Left colon (tissue), 2 donors: ENCODE results near the gene HNRNPR. TPM values are rescaled to one million over a fixed set of nuclear protein-coding genes. Genes with fewer than 3 reads are reported as not detected.
"Not testable (repeated sequence)": the region's sequence is repeated elsewhere in the genome, so short reads cannot be mapped to it uniquely, and the experiment has no call there.

Source experiments
- ATAC-seq: fragments of 200-7000 bp; cut with Tn5 transposase; one replicate; pipeline ENCODE4 v1.9.1; 2020; ENCODE audit warnings: mild to moderate bottlenecking, moderate library complexity
- DNase-seq, 2 donors: peaks; one replicate each; pipeline ENCODE4 v3.0.0-alpha.2; 2020
- intact Hi-C, 2 donors: fragments of 100-400 bp; cut with DNase I in 1 of 2; cut with micrococcal nuclease in 1 of 2; formaldehyde crosslinking; loops; one replicate each; pipeline versions ENCODE4 v1.11.2 to v1.14.0; 2022; cut with DNase I, micrococcal nuclease
- total RNA-seq, 2 donors: library from RNA; stranded (reverse); fragmentation: NEBNext Ultra II Directional; extraction: Animal tissue kit (Norgen Biotek cat#: 25700); gene quantifications; one replicate each; pipeline ENCODE4 v1.2.1, GENCODE V29; 2021
- donor health status: DM: no; HTN: no; CAD: no.
- donor health status: DM: yes; HTN: yes; CAD: no.

The HNRNPR gene
- total RNA-seq, 2 donors from 2014 or later: 78.8 to 107 TPM

DNA sequence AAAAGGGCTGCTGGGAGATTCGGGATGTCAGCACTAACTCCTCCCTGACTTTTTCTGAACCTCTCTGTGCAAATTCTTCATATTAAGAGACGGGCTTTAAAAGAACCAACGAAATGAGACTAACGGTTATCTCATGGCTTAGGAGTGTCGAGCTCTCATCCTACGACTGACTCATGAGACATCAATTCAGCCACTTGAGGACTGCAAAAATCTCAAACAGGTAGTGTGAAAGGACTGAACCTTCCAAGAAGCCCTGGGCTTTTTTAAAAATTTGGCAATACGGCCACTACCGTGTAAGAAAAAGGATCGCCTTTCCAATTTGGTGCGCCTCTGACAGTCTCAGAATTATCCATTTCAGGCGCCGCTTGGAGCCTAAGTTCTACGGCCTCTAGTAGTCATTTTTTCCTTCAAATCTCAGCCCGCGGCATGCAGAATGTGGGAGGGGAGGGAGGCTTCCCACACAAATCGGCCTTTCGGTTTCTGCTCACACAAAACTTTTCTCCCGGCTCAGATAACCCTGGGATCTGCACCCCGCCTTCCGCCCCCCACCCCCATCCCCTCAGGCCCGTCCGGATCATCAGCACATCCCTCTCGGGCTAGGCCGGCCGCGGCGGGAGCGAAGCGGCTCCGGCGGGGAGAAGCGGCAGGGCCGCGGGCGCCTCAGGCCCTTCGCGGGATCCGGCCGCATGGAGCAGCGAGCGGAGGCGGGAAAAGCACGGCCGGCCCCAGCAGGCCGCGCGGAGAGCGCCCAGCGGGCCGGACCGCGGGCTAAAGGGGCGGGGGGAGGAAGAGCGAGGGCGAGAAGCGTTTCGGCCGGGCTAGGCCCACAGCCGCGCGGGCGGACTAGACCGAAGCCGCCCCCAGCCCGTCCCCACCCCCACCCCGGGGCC, 618 bp downstream of the HNRNPR start:
- DNase-seq: peak; percentile 28 to 55
- intact Hi-C loops: no loop called here
- ATAC-seq: peak; percentile 50

GRCh38 chr1:23341931-23342692, 2.0 kb downstream of the HNRNPR start:
- intact Hi-C loops: no loop called here
- DNase-seq (no peak), ATAC-seq (no peak)

DNA sequence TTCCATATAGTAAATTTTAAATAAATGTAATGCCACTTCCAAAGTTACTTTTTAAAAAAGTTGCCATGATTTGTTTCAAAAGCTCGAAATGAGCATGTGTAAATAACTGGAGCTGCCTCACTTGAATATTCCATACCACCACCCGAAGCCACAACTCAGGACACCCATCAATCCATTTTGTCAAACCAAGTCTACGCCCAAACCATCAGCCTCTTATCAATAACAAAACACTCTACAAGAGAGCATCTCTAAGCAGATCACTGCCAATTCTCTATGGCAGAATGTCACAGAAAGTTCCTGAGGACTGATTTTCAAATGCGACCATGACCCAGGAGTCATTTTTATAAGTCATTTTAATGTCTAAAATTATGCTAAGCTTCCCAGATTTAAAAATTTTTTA, 4.5 kb downstream of the HNRNPR start:
- no peak for ATAC-seq
- no peak for DNase-seq
- intact Hi-C loops: no loop called here

DNA sequence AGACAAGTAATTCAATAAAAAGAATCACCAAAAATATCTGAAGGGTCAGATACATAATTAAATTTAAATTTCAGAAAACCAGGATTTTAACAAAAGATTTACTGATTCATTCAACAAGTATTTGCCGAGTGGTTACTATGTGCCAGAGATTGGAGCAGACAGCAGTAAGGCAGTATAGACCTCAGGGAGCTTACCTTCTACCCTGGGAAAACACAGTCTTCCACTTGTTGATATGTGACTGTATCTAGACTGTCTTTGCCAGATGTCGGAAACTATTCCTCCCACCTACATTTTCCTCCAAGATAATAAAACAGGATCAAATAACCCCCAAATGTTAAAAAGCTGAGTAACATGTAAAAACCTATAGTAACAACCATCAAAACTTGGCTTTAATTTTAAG, 6.2 kb downstream of the HNRNPR start:
- intact Hi-C loops: no loop called here
- ATAC-seq (no peak), DNase-seq (no peak)

- intact Hi-C loops: no loop called here
- ATAC-seq: no peak
- DNase-seq: no peak
These were observed 12.4 kb downstream of the HNRNPR start for GRCh38 chr1:23331713-23332112.

DNA sequence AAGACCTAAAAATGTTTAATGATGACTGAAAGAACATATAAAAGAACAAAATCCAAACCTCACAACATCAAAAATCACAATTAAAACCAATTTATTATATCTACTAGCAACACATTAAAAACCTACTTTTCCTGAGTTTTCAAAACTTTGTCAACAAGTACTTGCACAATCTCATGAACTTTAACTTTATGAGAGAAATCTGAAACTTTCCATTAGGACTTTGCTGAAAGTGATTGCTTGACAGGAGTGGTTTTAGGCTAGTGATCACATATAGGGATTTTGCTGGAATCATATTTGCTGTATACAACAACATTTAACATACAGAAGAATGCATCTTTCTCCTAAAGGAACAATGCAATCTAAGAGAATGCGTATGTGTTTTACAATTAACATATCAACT, 13.2 kb downstream of the HNRNPR start:
- intact Hi-C loops: no loop called here
- no peak for ATAC-seq
- no peak for DNase-seq

GRCh38 chr1:23325393-23325792, 18.7 kb downstream of the HNRNPR start:
- no peak for DNase-seq
- intact Hi-C loops: no loop called here
- no peak for ATAC-seq

DNA sequence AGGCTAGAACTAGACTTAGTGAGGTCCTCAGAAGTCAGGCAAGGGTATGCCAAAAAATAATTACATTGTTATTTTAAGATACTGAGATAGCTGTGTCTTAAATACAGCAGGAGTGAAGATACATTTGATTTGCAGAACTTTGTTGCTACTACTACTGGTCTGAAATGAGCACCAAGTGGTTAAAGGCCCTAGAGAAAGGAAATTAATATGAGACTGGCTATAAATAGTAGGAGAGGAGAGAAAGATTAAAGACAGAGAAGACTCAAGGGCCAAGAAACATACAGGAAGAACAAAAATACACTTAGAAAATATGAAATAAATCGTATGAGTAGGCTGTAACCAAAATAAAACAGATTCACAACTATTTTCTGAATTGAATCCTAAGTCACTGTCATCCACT, 21.3 kb downstream of the HNRNPR start:
- no peak for DNase-seq
- no peak for ATAC-seq
- intact Hi-C loops: no loop called here

- ATAC-seq, intact Hi-C loops, DNase-seq: not testable (repeated sequence)
These were observed 33.8 kb downstream of the HNRNPR start for GRCh38 chr1:23310280-23310679.

DNA sequence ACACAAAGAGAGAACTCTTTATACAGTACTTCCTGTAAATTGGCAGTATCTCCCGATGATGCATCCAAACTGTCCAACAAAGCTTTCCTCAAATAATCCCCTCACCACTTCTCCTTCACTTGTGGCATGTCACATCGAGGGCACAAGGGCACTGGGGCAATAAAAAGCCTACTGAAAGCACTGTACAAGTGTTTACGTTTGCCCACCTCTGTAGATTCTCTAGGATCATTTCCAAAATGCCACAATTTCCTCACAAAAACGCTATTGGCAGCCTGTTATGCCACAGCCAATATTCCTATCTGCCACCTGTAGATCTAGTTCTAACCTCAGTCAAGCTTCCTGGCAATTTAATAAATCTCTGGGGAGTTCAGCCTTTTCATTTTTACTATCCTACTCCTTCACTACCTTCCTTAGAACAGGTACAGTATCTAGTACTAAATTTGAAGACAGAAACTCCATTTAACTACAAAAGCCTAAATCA, 39.9 kb downstream of the HNRNPR start:
- no peak for DNase-seq
- intact Hi-C loops: no loop called here
- ATAC-seq: no peak

DNA sequence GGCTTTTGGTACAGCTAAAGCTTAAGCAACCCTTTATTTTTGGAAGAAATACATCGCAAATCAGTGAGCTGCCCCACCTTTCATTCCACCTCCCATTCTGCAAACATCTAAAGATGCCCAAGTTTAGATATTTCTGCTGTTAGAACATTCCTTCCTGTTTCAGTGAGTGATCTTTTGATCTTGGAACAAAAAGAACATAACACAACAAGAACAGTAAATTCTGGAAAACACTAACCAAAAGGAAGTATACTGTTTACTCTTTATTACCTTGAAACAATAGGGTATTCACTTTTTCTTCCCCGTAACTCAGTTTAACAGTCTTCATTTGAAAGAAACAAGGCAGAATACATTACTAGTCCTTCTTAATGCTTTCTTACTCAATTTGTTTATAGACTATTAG, 40.6 kb downstream of the HNRNPR start:
- intact Hi-C loops: no loop called here
- no peak for DNase-seq

GRCh38 chr1:23296931-23297330, 47.2 kb downstream of the HNRNPR start:
- intact Hi-C loops: no loop called here
- DNase-seq: no peak

More for the DNA sequence above, 40.6 kb downstream of the HNRNPR start:
- no peak for ATAC-seq

GRCh38 chr1:23291706-23292105, 52.4 kb downstream of the HNRNPR start:
- no peak for ATAC-seq
- DNase-seq: no peak
- intact Hi-C loops: no loop called here

More at GRCh38 chr1:23296931-23297330, 47.2 kb downstream of the HNRNPR start:
- no peak for ATAC-seq

- ATAC-seq: no peak
- intact Hi-C loops: no loop called here
- DNase-seq: no peak
These were observed 53.1 kb downstream of the HNRNPR start for GRCh38 chr1:23290836-23291565.

- no peak for DNase-seq
- intact Hi-C loops: no loop called here
- no peak for ATAC-seq
These were observed 55.4 kb downstream of the HNRNPR start for GRCh38 chr1:23288671-23289070.

- DNase-seq (no peak), ATAC-seq (no peak)
- intact Hi-C loops: no loop called here
These were observed 55.9 kb downstream of the HNRNPR start for GRCh38 chr1:23288201-23288600.

DNA sequence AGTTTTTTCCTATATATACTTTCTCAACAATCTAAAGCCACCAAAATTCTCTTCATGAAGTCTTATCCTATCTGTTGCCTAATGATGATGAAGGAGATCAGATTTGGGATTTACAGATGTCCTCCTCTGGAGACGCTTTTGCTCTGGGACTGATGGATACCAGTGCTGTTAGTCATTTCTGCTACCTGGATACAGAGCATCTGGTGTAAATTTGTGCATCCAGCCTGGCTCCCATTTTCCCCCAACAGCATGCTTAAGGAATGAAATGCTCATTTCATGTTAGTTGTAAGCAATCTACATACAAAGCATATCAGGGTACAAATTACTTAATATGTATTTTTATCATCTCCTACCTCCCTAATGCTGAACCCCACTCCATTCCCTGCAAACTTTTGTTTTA, 57.7 kb downstream of the HNRNPR start:
- intact Hi-C loops: no loop called here
- DNase-seq (no peak), ATAC-seq (no peak)

- ATAC-seq (peak; percentile 61), DNase-seq (no peak)
- intact Hi-C loops: no loop called here
These were observed 60.1 kb downstream of the HNRNPR start for GRCh38 chr1:23283667-23284602.
